WTC11 (cell line): ENCODE results near the gene STK32C.

ENCODE experiments used
- ATF3 ChIP-seq: sonication (generic); formaldehyde crosslinking; conservative IDR thresholded peaks from 2 replicates; pipeline ENCODE4 v1.8.1; 2022; ENCODE audit warnings: mild to moderate bottlenecking, missing genetic modification reagents
- CREB1 ChIP-seq: sonication (generic); formaldehyde crosslinking; IDR thresholded peaks from 2 replicates; pipeline ENCODE4 v1.8.0; 2023; ENCODE audit warnings: mild to moderate bottlenecking, missing genetic modification reagents
- FOXJ3 ChIP-seq: sonication (generic); formaldehyde crosslinking; IDR thresholded peaks from 2 replicates; pipeline ENCODE4 v1.9.0; 2021; ENCODE audit warnings: missing genetic modification reagents, mild to moderate bottlenecking, borderline replicate concordance
- HMGXB4 ChIP-seq: sonication (generic); formaldehyde crosslinking; IDR thresholded peaks from 2 replicates; pipeline ENCODE4 v1.8.1; 2023; ENCODE audit warnings: mild to moderate bottlenecking, moderate library complexity, missing genetic modification reagents
- NFATC4 ChIP-seq: fragments of 250-450 bp; sonication (Bioruptor Pico); IDR thresholded peaks from 2 replicates; pipeline ENCODE4 v1.9.0; 2021; ENCODE audit warnings: mild to moderate bottlenecking
- NFYB ChIP-seq: sonication (generic); formaldehyde crosslinking; conservative IDR thresholded peaks from 2 replicates; pipeline ENCODE4 v1.8.0; 2022; ENCODE audit warnings: low read depth, missing genetic modification reagents
- RELA ChIP-seq: sonication (generic); formaldehyde crosslinking; IDR thresholded peaks from 2 replicates; pipeline ENCODE4 v1.8.1; 2022; ENCODE audit warnings: missing genetic modification reagents, mild to moderate bottlenecking, borderline replicate concordance
- ZNF263 ChIP-seq: sonication (generic); formaldehyde crosslinking; IDR thresholded peaks from 2 replicates; pipeline ENCODE4 v1.8.1; 2022; ENCODE audit warnings: low read depth, mild to moderate bottlenecking, moderate library complexity, missing genetic modification reagents
- ZNF317 ChIP-seq: sonication (generic); formaldehyde crosslinking; IDR thresholded peaks from 2 replicates; pipeline ENCODE4 v1.8.1; 2023; ENCODE audit warnings: low read depth, mild to moderate bottlenecking, moderate library complexity, missing genetic modification reagents, borderline replicate concordance
- TF ChIP-seq, protein P1 (sequence below): fragments of 200-600 bp; IDR thresholded peaks from 2 replicates; pipeline ENCODE4 v1.8.0; 2022; ENCODE audit warnings: antibody characterized with exemption

DNA sequence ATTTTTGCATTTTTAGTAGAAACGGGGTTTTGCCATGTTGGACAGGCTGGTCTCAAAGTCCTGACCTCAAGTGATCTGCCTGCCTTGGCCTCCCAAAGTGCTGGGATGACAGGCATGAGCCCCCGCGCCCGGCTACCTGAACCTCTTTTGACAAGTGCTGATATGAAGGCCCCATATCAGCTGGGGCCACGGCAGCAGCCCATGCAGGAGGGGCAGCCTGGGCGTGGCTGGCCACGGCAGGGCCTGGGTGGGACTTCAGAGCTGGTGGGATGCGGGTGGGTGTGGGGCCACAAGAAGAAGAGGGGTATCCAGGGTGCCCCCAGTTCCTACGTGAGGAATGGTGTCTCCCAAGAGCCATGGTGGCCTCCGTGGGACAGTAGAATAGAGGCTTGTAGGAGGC, 31.1 kb upstream of the STK32C start:
- TF ChIP-seq, protein P1, sequence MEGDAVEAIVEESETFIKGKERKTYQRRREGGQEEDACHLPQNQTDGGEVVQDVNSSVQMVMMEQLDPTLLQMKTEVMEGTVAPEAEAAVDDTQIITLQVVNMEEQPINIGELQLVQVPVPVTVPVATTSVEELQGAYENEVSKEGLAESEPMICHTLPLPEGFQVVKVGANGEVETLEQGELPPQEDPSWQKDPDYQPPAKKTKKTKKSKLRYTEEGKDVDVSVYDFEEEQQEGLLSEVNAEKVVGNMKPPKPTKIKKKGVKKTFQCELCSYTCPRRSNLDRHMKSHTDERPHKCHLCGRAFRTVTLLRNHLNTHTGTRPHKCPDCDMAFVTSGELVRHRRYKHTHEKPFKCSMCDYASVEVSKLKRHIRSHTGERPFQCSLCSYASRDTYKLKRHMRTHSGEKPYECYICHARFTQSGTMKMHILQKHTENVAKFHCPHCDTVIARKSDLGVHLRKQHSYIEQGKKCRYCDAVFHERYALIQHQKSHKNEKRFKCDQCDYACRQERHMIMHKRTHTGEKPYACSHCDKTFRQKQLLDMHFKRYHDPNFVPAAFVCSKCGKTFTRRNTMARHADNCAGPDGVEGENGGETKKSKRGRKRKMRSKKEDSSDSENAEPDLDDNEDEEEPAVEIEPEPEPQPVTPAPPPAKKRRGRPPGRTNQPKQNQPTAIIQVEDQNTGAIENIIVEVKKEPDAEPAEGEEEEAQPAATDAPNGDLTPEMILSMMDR: no peak
- TF ChIP-seq CREB1 (CRISPR knock-in tag): no peak
- no peak for TF ChIP-seq NFYB (CRISPR knock-in tag)
- no peak for TF ChIP-seq FOXJ3
- TF ChIP-seq ZNF317 (CRISPR knock-in tag): no peak
- TF ChIP-seq ATF3 (CRISPR knock-in tag): no peak
- no peak for TF ChIP-seq HMGXB4
- TF ChIP-seq NFATC4 (CRISPR knock-in tag): no peak
- TF ChIP-seq RELA: no peak
- TF ChIP-seq ZNF263 (CRISPR knock-in tag): no peak
